Epithelial cell of esophagus (primary cell): ENCODE results near the gene HPCAL4.

Experiments
- DNase-seq: peaks from one replicate; pipeline ENCODE4 v3.0.0; 2010; ENCODE audit warnings: low read depth
- H3K4me3 ChIP-seq: 2 replicates; pipeline ENCODE4 v1.5.1; 2011; ENCODE audit warnings: mild to moderate bottlenecking, low read length, control low read depth
- TF ChIP-seq, protein P1 (sequence below): IDR thresholded peaks from 2 replicates; pipeline ENCODE4 v1.5.1; 2011; ENCODE audit warnings: low read depth, mild to moderate bottlenecking, low read length, control low read depth, inconsistent platforms; ENCODE audit not compliant: insufficient read depth; ENCODE audit errors: missing control alignments

HPCAL4 gene

DNA sequence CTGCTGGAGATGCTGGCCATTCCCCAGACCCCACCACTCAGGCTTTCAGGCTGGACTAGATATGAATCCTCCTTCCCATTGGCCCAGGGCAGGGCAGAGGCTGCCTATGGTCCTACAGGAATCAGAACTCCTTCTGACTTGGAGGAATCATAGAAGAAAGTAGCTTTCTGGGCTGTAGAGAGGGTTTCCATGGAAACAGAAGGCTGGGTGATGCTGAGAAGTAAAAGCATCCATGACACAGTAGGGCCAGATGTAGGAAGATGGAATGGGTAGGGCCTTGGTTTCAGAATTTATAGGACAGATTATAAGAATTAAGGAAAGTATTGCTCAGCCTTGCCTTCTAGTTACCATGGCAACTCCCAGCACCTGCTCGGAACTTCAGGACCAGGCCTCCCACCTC, 28.4 kb downstream of the HPCAL4 start:
- TF ChIP-seq, protein P1, sequence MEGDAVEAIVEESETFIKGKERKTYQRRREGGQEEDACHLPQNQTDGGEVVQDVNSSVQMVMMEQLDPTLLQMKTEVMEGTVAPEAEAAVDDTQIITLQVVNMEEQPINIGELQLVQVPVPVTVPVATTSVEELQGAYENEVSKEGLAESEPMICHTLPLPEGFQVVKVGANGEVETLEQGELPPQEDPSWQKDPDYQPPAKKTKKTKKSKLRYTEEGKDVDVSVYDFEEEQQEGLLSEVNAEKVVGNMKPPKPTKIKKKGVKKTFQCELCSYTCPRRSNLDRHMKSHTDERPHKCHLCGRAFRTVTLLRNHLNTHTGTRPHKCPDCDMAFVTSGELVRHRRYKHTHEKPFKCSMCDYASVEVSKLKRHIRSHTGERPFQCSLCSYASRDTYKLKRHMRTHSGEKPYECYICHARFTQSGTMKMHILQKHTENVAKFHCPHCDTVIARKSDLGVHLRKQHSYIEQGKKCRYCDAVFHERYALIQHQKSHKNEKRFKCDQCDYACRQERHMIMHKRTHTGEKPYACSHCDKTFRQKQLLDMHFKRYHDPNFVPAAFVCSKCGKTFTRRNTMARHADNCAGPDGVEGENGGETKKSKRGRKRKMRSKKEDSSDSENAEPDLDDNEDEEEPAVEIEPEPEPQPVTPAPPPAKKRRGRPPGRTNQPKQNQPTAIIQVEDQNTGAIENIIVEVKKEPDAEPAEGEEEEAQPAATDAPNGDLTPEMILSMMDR: no peak
- no peak for DNase-seq
- no peak overlapping the region for H3K4me3 ChIP-seq

GRCh38 chr1:39659538-39659937, 31.7 kb downstream of the HPCAL4 start:
- TF ChIP-seq, protein P1: no peak
- no peak for DNase-seq

GRCh38 chr1:39659110-39659509, 32.1 kb downstream of the HPCAL4 start:
- TF ChIP-seq, protein P1: no peak
- no peak overlapping the region for H3K4me3 ChIP-seq
- DNase-seq: no peak

More at GRCh38 chr1:39659538-39659937, 31.7 kb downstream of the HPCAL4 start:
- H3K4me3 ChIP-seq: no peak overlapping the region

- TF ChIP-seq, protein P1: peak; percentile 79
- H3K4me3 ChIP-seq: no peak overlapping the region
- DNase-seq: peak; percentile 70
Observed at GRCh38 chr1:39657923-39658485, 33.2 kb downstream of the HPCAL4 start.

GRCh38 chr1:39657402-39657801, 33.8 kb downstream of the HPCAL4 start:
- H3K4me3 ChIP-seq: no peak overlapping the region
- DNase-seq: no peak
- TF ChIP-seq, protein P1: no peak

- H3K4me3 ChIP-seq: no peak overlapping the region
- DNase-seq: no peak
- TF ChIP-seq, protein P1: no peak
Observed at GRCh38 chr1:39656391-39656790, 34.8 kb downstream of the HPCAL4 start.

- no peak for DNase-seq
- TF ChIP-seq, protein P1: no peak
- H3K4me3 ChIP-seq: no peak overlapping the region
Observed at GRCh38 chr1:39655578-39656268, 35.5 kb downstream of the HPCAL4 start.
